Loucy (cell line): ENCODE results near the gene LRP2BP.

Experiments used
- H2AFZ ChIP-seq: fragments of 200-600 bp; sonication (generic); 2 replicates; pipeline ENCODE4 v1.6.0; 2016; ENCODE audit warnings: antibody characterized with exemption, mild to moderate bottlenecking, low read length, moderate library complexity
- H3F3A ChIP-seq: fragments of 200-600 bp; 2 replicates; pipeline ENCODE4 v1.6.0; 2016; ENCODE audit warnings: antibody characterized with exemption, low read depth, mild to moderate bottlenecking
- H3K27me3 ChIP-seq: fragments of 200-600 bp; sonication (generic); 2 replicates; pipeline ENCODE4 v1.6.1; 2014; ENCODE audit warnings: low read length, mild to moderate bottlenecking; ENCODE audit not compliant: insufficient read depth, poor library complexity, severe bottlenecking
- H3K36me3 ChIP-seq: fragments of 200-600 bp; sonication (generic); 2 replicates; pipeline ENCODE4 v1.6.1; 2016; ENCODE audit warnings: low read length; ENCODE audit not compliant: insufficient read depth
- H3K4me1 ChIP-seq: fragments of 200-600 bp; sonication (generic); 2 replicates; pipeline ENCODE4 v1.5.1; 2014; ENCODE audit warnings: low read length, mild to moderate bottlenecking; ENCODE audit not compliant: insufficient read depth, poor library complexity, severe bottlenecking
- H3K4me2 ChIP-seq: fragments of 200-600 bp; sonication (generic); 2 replicates; pipeline ENCODE4 v1.6.0; 2014; ENCODE audit warnings: antibody characterized with exemption, low read length, low read depth, mild to moderate bottlenecking; ENCODE audit not compliant: poor library complexity, severe bottlenecking
- H3K4me3 ChIP-seq: fragments of 200-600 bp; sonication (generic); 2 replicates; pipeline ENCODE4 v1.5.1; 2014; ENCODE audit warnings: low read length, mild to moderate bottlenecking, mixed read lengths; ENCODE audit not compliant: poor library complexity, severe bottlenecking
- H3K79me2 ChIP-seq: fragments of 200-600 bp; sonication (generic); 2 replicates; pipeline ENCODE4 v1.6.1; 2014; ENCODE audit warnings: low read length; ENCODE audit not compliant: insufficient read depth
- H3K9ac ChIP-seq: fragments of 200-600 bp; sonication (generic); 2 replicates; pipeline ENCODE4 v1.6.0; 2014; ENCODE audit warnings: mild to moderate bottlenecking, low read depth, low read length, moderate library complexity; ENCODE audit not compliant: poor library complexity, severe bottlenecking
- H3K9me2 ChIP-seq: fragments of 200-600 bp; sonication (generic); replicated peaks from 2 replicates; pipeline ENCODE4 v1.6.1; 2016; ENCODE audit warnings: low read depth, low read length, mixed read lengths
- H3K9me3 ChIP-seq: fragments of 200-600 bp; sonication (generic); 2 replicates; pipeline ENCODE4 v1.6.1; 2014; ENCODE audit warnings: mild to moderate bottlenecking, antibody characterized with exemption, low read length, low read depth; ENCODE audit not compliant: insufficient read depth
- H4K20me1 ChIP-seq: fragments of 200-600 bp; sonication (generic); 2 replicates; pipeline ENCODE4 v1.6.0; 2014; ENCODE audit warnings: antibody characterized with exemption, low read length, mild to moderate bottlenecking; ENCODE audit not compliant: insufficient read depth, poor library complexity, severe bottlenecking
- EZH2phosphoT487 ChIP-seq: fragments of 200-600 bp; IDR thresholded peaks from 2 replicates; pipeline ENCODE4 v1.6.1; 2018; ENCODE audit warnings: antibody characterized with exemption, mild to moderate bottlenecking, moderate library complexity, borderline replicate concordance
- TF ChIP-seq, protein P1 (sequence below): fragments of 200-600 bp; sonication (generic); conservative IDR thresholded peaks from 2 replicates; pipeline ENCODE4 v1.5.1; 2014; ENCODE audit warnings: mild to moderate bottlenecking, antibody characterized with exemption, low read length

The LRP2BP gene

DNA sequence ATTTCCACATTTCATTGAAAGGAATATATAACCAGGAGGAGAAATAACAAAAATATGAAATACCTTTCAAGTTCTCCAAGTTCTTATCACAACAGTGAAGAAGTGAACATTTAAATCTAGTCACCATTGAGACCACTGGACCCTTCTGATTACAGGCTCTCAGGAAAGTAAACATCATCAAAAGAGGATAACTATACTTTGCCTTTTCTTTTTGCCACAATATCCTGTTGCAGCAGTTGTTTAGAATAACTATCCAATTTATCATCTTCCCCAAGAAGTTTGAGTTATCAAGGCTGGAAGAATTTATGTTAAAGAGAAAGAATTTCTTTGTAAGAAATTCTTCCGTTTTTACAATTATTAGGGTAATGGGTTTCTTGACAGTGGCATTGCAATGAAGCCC, 3.6 kb downstream of the LRP2BP start:
- Histone ChIP-seq H3K4me2 (peak overlapping the region; percentile 87), H3K9me2 (no peaks in the 10 kb centered on the region), H2AFZ (no peak overlapping the region), H3K27me3 (no peaks in the 10 kb centered on the region), H3K79me2 (peaks cover 30% of the 10 kb centered on the region), H3K4me1 (peaks cover 22% of the 10 kb centered on the region), H4K20me1 (peaks cover 6% of the 10 kb centered on the region), H3K9me3 (no peaks in the 10 kb centered on the region), H3K9ac (no peak overlapping the region), H3K4me3 (no peak overlapping the region), H3K36me3 (no peaks in the 10 kb centered on the region), H3F3A (peaks cover 2% of the 10 kb centered on the region; the same call in 1 of the 2 replicates)
- TF ChIP-seq, protein P1, sequence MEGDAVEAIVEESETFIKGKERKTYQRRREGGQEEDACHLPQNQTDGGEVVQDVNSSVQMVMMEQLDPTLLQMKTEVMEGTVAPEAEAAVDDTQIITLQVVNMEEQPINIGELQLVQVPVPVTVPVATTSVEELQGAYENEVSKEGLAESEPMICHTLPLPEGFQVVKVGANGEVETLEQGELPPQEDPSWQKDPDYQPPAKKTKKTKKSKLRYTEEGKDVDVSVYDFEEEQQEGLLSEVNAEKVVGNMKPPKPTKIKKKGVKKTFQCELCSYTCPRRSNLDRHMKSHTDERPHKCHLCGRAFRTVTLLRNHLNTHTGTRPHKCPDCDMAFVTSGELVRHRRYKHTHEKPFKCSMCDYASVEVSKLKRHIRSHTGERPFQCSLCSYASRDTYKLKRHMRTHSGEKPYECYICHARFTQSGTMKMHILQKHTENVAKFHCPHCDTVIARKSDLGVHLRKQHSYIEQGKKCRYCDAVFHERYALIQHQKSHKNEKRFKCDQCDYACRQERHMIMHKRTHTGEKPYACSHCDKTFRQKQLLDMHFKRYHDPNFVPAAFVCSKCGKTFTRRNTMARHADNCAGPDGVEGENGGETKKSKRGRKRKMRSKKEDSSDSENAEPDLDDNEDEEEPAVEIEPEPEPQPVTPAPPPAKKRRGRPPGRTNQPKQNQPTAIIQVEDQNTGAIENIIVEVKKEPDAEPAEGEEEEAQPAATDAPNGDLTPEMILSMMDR, result no peak
- no peak for TF ChIP-seq EZH2phosphoT487

DNA sequence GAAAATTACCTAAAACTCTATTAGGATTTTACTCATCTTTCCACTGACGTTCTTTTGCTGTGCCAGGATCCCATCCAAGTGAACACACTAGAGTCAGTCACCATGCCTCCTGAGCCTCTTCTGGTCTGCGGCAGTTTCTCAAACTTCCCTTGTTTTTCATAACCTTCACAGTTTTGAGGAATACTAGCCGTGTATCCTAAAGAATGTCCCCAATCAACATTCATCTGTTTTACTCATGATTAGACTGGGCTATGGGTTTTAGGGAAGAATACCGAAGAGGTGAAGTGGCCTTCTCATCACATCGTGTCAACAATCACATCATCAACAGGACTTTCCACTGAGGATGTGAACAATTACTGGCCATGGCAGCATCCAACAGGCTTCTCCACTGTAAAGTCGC, 4.8 kb downstream of the LRP2BP start:
- H2AFZ ChIP-seq, result no peak overlapping the region
- H3F3A ChIP-seq, result peaks cover 2% of the 10 kb centered on the region; the same call in 1 of the 2 replicates
- no peak overlapping the region for H3K4me3 ChIP-seq
- peaks cover 6% of the 10 kb centered on the region for H4K20me1 ChIP-seq
- H3K4me2 ChIP-seq, result no peak overlapping the region
- no peaks in the 10 kb centered on the region for H3K36me3 ChIP-seq
- TF ChIP-seq, protein P1, result no peak
- no peak for TF ChIP-seq EZH2phosphoT487
- peaks cover 23% of the 10 kb centered on the region for H3K4me1 ChIP-seq
- no peak overlapping the region for H3K9ac ChIP-seq
- H3K9me2 ChIP-seq, result no peaks in the 10 kb centered on the region
- no peaks in the 10 kb centered on the region for H3K9me3 ChIP-seq
- no peaks in the 10 kb centered on the region for H3K27me3 ChIP-seq
- H3K79me2 ChIP-seq, result peaks cover 26% of the 10 kb centered on the region

DNA sequence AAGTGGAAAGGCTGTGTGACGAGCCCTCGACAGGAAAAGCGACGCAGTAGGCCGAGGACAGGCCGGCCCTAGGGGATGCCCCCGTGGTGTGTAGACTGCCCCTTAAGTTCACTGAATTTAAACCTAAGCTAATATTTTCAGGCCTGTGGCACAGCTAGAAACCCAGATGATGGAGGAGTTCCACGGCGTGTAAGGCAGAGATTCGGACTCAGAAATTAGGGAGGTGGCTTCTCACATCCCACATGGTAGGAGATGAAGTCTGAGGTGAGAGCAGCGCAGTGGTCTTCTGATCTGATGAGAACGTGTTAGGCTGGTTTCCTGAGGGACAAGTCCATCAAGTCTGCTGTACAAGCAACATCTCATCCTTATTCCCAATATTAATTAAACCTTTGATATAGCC, 7.8 kb downstream of the LRP2BP start:
- Histone ChIP-seq H3K9me3 (no peaks in the 10 kb centered on the region), H3K4me1 (peaks cover 18% of the 10 kb centered on the region), H3K27me3 (no peaks in the 10 kb centered on the region), H3K9ac (no peak overlapping the region), H4K20me1 (no peaks in the 10 kb centered on the region), H3K79me2 (peaks cover under 1% of the 10 kb centered on the region; the same call in 1 of the 2 replicates), H3K36me3 (no peaks in the 10 kb centered on the region), H2AFZ (no peak overlapping the region), H3K4me2 (no peak overlapping the region), H3F3A (peaks cover 2% of the 10 kb centered on the region; the same call in 1 of the 2 replicates), H3K4me3 (no peak overlapping the region), H3K9me2 (no peaks in the 10 kb centered on the region)
- no peak for TF ChIP-seq EZH2phosphoT487
- TF ChIP-seq, protein P1, result no peak
